Measurements from ENCODE around the gene ARL14. TPM values are rescaled to one million over a fixed set of nuclear protein-coding genes. Genes with fewer than 3 reads are reported as not detected.

ARL14 gene
- total RNA-seq, 1 donor from 2014 or later: not detected

DNA sequence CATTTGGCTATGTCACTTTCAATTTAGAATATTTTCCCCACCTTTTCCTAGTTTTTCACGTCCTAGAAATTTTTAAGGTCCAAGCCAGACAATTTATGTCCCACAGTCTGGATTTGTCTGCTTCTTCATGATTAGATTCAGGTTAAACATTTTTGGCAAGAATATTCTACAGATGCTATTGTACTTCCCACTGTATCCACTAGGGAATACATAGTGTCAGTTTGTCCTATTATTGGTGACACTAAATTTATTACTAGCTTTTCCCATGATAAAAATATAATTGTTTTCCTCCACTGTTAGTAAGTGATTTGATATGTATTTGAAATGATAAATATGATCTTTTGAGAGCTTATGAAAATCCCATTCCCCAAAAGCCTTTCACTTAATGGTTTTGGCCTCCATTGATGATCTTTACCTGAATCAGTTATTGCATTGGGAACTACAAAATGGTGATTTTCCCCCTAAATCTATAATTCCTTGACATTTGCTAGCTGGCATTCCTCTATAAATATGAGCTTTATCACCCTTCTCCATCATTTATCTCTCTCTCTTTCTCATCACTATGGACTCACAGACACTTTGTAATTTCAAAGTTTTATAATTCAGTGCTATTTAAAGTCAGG lies 8.3 kb downstream of the ARL14 start:
- Mint-ChIP-seq H3K27me3 (ENCODE audit: low read depth) (no peaks in the 10 kb centered on the region), H3K36me3 (ENCODE audit: low read depth) (no peaks in the 10 kb centered on the region), H3K27ac (ENCODE audit: unreplicated experiment) (no peak overlapping the region), H3K4me1 (no peaks in the 10 kb centered on the region), H3K4me3 (no peak overlapping the region), H3K9me3 (no peaks in the 10 kb centered on the region)
- TF ChIP-seq, protein P1, sequence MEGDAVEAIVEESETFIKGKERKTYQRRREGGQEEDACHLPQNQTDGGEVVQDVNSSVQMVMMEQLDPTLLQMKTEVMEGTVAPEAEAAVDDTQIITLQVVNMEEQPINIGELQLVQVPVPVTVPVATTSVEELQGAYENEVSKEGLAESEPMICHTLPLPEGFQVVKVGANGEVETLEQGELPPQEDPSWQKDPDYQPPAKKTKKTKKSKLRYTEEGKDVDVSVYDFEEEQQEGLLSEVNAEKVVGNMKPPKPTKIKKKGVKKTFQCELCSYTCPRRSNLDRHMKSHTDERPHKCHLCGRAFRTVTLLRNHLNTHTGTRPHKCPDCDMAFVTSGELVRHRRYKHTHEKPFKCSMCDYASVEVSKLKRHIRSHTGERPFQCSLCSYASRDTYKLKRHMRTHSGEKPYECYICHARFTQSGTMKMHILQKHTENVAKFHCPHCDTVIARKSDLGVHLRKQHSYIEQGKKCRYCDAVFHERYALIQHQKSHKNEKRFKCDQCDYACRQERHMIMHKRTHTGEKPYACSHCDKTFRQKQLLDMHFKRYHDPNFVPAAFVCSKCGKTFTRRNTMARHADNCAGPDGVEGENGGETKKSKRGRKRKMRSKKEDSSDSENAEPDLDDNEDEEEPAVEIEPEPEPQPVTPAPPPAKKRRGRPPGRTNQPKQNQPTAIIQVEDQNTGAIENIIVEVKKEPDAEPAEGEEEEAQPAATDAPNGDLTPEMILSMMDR (conservative IDR thresholded peaks at IDR 0.05): peak; percentile 58
- DNase-seq (ENCODE audit: low read depth, low spot score): no peak

DNA sequence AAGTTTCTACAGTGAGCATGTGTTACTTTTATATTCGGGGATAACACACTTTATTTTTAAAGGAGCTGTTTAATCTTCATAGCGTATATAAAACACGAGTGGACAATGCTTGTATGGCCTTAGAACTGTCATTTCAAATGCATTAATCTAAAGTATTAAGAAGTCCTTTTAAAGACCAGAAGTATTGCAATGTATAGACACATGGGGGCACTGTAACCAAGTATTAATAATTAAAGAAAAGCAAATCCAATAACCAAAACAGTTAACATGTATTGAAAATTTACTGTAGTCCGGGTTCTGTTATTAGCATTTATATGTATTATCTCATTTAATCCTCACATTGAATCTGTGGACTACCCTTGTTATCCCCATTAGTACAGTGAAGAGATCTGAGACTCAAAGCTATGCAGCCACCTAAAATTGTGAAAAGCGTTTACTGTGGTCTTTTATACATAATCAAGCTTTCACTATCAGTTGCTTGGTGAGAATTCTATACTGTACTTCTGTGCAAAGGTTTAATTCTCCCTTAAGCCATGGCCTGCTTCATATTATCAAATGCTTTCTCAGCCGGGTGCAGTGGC lies 10.1 kb downstream of the ARL14 start:
- no peaks in the 10 kb centered on the region for H3K27me3 Mint-ChIP-seq (ENCODE audit: low read depth)
- TF ChIP-seq, protein P1 (conservative IDR thresholded peaks at IDR 0.05): peak; percentile 63
- no peaks in the 10 kb centered on the region for H3K36me3 Mint-ChIP-seq (ENCODE audit: low read depth)
- no peaks in the 10 kb centered on the region for H3K4me1 Mint-ChIP-seq
- no peaks in the 10 kb centered on the region for H3K9me3 Mint-ChIP-seq
- H3K4me3 Mint-ChIP-seq: no peak overlapping the region
- DNase-seq (ENCODE audit: low read depth, low spot score): no peak
- no peak overlapping the region for H3K27ac Mint-ChIP-seq (ENCODE audit: unreplicated experiment)

DNA sequence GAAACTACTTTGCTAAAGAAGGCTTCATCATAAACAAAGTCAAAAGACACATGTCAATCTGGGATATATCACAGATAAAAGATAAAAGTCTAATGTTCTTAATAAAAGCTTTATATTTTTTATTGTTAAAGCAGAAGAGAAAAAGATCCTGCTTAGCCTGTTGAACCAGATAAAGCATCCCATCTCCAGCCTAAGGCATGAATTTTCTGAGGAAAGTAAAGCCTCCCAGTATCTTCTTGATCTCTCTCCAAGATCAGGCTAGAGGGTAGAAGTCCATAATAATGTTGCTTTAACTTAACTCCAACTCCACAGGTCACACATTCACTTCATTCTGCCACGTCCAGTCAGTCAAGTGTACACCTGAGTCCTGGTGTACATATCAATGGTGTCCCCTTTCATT lies 14.2 kb downstream of the ARL14 start:
- no peak overlapping the region for H3K27ac Mint-ChIP-seq (ENCODE audit: unreplicated experiment)

GRCh38 chr3:160691962-160692361 lies 15.0 kb downstream of the ARL14 start:
- no peak overlapping the region for H3K27ac Mint-ChIP-seq (ENCODE audit: unreplicated experiment)
- H3K4me3 Mint-ChIP-seq: no peak overlapping the region
- H3K4me1 Mint-ChIP-seq: no peaks in the 10 kb centered on the region
- H3K9me3 Mint-ChIP-seq: no peaks in the 10 kb centered on the region
- TF ChIP-seq, protein P1 (conservative IDR thresholded peaks at IDR 0.05): no peak
- DNase-seq (ENCODE audit: low read depth, low spot score): no peak
- H3K36me3 Mint-ChIP-seq (ENCODE audit: low read depth): no peaks in the 10 kb centered on the region
- H3K27me3 Mint-ChIP-seq (ENCODE audit: low read depth): no peaks in the 10 kb centered on the region

More for the DNA sequence above, 14.2 kb downstream of the ARL14 start:
- H3K9me3 Mint-ChIP-seq: no peaks in the 10 kb centered on the region
- H3K4me3 Mint-ChIP-seq: no peak overlapping the region
- no peaks in the 10 kb centered on the region for H3K36me3 Mint-ChIP-seq (ENCODE audit: low read depth)
- no peaks in the 10 kb centered on the region for H3K4me1 Mint-ChIP-seq
- no peak for DNase-seq (ENCODE audit: low read depth, low spot score)
- TF ChIP-seq, protein P1 (conservative IDR thresholded peaks at IDR 0.05): no peak
- H3K27me3 Mint-ChIP-seq (ENCODE audit: low read depth): no peaks in the 10 kb centered on the region

- H3K4me3 Mint-ChIP-seq: no peak overlapping the region
- no peaks in the 10 kb centered on the region for H3K9me3 Mint-ChIP-seq
- TF ChIP-seq, protein P1 (conservative IDR thresholded peaks at IDR 0.05): no peak
- no peaks in the 10 kb centered on the region for H3K4me1 Mint-ChIP-seq
- H3K36me3 Mint-ChIP-seq (ENCODE audit: low read depth): no peaks in the 10 kb centered on the region
- H3K27me3 Mint-ChIP-seq (ENCODE audit: low read depth): no peaks in the 10 kb centered on the region
- DNase-seq (ENCODE audit: low read depth, low spot score): no peak
- no peak overlapping the region for H3K27ac Mint-ChIP-seq (ENCODE audit: unreplicated experiment)
These were observed 16.2 kb downstream of the ARL14 start for GRCh38 chr3:160693191-160693590.
